Glutamatergic neuron (in vitro differentiated cells): ENCODE data around the gene GSTP1. TPM values are rescaled to one million over a fixed set of nuclear protein-coding genes. Genes with fewer than 3 reads are reported as not detected.

Experiments used
- DNase-seq: peaks from one replicate; pipeline ENCODE4 v3.0.0; 2022
- H3K27ac Mint-ChIP-seq: one replicate; pipeline ENCODE4 v1.8.0; 2020; ENCODE audit warnings: mild to moderate bottlenecking, mixed read lengths, inconsistent platforms; ENCODE audit not compliant: unreplicated experiment
- H3K27me3 Mint-ChIP-seq: one replicate; pipeline ENCODE4 v1.8.0; 2020; ENCODE audit warnings: mild to moderate bottlenecking, moderate library complexity, mixed read lengths, inconsistent platforms; ENCODE audit not compliant: unreplicated experiment
- H3K36me3 Mint-ChIP-seq: one replicate; pipeline ENCODE4 v1.8.0; 2020; ENCODE audit warnings: mild to moderate bottlenecking, mixed read lengths, inconsistent platforms; ENCODE audit not compliant: unreplicated experiment
- H3K4me1 Mint-ChIP-seq: one replicate; pipeline ENCODE4 v1.8.0; 2020; ENCODE audit warnings: mild to moderate bottlenecking, low read depth, mixed read lengths, inconsistent platforms; ENCODE audit not compliant: unreplicated experiment
- H3K4me3 Mint-ChIP-seq: one replicate; pipeline ENCODE4 v1.8.0; 2020; ENCODE audit warnings: mild to moderate bottlenecking, mixed read lengths, inconsistent platforms; ENCODE audit not compliant: unreplicated experiment
- H3K9me3 Mint-ChIP-seq: one replicate; pipeline ENCODE4 v1.8.0; 2020; ENCODE audit warnings: mild to moderate bottlenecking, moderate library complexity, mixed read lengths, inconsistent platforms; ENCODE audit not compliant: unreplicated experiment
- total RNA-seq: library from RNA; stranded (reverse); fragmentation: NEBNext Ultra II Directional; extraction: Animal tissue kit (Norgen Biotek cat#: 25700); gene quantifications from one replicate; pipeline ENCODE4 v1.2.1, GENCODE V29; 2021; ENCODE audit not compliant: unreplicated experiment
- TF ChIP-seq, protein P1 (sequence below): fragments of 200-600 bp; sonication (generic); IDR thresholded peaks from one replicate; pipeline ENCODE4 v1.5.0; 2021; ENCODE audit not compliant: partially characterized antibody, unreplicated experiment

GSTP1 gene
- total RNA-seq, 1 donor from 2014 or later: 712 TPM

DNA sequence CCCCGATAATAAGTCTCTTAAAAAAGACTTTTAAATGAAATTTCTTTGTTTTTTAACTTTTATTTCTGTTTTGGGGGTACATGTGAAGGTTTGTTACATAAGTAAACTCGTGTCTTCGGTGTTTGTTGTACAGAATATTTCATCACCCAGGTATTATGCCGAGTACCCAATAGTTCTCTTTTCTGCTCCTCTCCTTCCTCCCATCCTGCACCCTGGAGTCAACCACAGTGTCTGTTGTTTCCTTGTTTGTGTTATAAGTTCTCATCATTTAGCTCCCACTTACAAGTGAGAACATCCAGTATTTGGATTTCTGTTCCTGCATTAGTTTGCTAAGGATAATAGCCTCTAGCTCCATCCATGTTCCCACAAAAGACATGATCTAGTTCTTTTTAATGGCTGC lies 1.6 kb upstream of the GSTP1 start:
- Mint-ChIP-seq H3K4me3 (peak overlapping the region; percentile 77), H3K9me3 (peaks cover 10% of the 10 kb centered on the region), H3K27me3 (peaks cover 10% of the 10 kb centered on the region), H3K4me1 (peaks cover 19% of the 10 kb centered on the region), H3K36me3 (no peaks in the 10 kb centered on the region), H3K27ac (no peak overlapping the region)
- DNase-seq: no peak
- TF ChIP-seq, protein P1, sequence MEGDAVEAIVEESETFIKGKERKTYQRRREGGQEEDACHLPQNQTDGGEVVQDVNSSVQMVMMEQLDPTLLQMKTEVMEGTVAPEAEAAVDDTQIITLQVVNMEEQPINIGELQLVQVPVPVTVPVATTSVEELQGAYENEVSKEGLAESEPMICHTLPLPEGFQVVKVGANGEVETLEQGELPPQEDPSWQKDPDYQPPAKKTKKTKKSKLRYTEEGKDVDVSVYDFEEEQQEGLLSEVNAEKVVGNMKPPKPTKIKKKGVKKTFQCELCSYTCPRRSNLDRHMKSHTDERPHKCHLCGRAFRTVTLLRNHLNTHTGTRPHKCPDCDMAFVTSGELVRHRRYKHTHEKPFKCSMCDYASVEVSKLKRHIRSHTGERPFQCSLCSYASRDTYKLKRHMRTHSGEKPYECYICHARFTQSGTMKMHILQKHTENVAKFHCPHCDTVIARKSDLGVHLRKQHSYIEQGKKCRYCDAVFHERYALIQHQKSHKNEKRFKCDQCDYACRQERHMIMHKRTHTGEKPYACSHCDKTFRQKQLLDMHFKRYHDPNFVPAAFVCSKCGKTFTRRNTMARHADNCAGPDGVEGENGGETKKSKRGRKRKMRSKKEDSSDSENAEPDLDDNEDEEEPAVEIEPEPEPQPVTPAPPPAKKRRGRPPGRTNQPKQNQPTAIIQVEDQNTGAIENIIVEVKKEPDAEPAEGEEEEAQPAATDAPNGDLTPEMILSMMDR: no peak

DNA sequence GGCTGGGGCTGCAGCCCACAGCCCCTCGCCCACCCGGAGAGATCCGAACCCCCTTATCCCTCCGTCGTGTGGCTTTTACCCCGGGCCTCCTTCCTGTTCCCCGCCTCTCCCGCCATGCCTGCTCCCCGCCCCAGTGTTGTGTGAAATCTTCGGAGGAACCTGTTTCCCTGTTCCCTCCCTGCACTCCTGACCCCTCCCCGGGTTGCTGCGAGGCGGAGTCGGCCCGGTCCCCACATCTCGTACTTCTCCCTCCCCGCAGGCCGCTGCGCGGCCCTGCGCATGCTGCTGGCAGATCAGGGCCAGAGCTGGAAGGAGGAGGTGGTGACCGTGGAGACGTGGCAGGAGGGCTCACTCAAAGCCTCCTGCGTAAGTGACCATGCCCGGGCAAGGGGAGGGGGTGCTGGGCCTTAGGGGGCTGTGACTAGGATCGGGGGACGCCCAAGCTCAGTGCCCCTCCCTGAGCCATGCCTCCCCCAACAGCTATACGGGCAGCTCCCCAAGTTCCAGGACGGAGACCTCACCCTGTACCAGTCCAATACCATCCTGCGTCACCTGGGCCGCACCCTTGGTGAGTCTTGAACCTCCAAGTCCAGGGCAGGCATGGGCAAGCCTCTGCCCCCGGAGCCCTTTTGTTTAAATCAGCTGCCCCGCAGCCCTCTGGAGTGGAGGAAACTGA lies 731 bp downstream of the GSTP1 start:
- TF ChIP-seq, protein P1: no peak
- Mint-ChIP-seq H3K36me3 (no peaks in the 10 kb centered on the region), H3K4me1 (peaks cover 19% of the 10 kb centered on the region), H3K27ac (peak overlapping the region; percentile 72), H3K9me3 (peaks cover 10% of the 10 kb centered on the region), H3K4me3 (peak overlapping the region; percentile 88), H3K27me3 (peaks cover 10% of the 10 kb centered on the region)
- DNase-seq: peak; percentile 67

DNA sequence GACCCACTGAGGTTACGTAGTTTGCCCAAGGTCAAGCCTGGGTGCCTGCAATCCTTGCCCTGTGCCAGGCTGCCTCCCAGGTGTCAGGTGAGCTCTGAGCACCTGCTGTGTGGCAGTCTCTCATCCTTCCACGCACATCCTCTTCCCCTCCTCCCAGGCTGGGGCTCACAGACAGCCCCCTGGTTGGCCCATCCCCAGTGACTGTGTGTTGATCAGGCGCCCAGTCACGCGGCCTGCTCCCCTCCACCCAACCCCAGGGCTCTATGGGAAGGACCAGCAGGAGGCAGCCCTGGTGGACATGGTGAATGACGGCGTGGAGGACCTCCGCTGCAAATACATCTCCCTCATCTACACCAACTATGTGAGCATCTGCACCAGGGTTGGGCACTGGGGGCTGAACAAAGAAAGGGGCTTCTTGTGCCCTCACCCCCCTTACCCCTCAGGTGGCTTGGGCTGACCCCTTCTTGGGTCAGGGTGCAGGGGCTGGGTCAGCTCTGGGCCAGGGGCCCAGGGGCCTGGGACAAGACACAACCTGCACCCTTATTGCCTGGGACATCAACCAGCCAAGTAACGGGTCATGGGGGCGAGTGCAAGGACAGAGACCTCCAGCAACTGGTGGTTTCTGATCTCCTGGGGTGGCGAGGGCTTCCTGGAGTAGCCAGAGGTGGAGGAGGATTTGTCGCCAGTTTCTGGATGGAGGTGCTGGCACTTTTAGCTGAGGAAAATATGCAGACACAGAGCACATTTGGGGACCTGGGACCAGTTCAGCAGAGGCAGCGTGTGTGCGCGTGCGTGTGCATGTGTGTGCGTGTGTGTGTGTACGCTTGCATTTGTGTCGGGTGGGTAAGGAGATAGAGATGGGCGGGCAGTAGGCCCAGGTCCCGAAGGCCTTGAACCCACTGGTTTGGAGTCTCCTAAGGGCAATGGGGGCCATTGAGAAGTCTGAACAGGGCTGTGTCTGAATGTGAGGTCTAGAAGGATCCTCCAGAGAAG lies 1.6 kb downstream of the GSTP1 start:
- Mint-ChIP-seq H3K27ac (peak overlapping the region; percentile 72), H3K27me3 (peaks cover 10% of the 10 kb centered on the region), H3K4me1 (peaks cover 19% of the 10 kb centered on the region), H3K36me3 (no peaks in the 10 kb centered on the region), H3K4me3 (peak overlapping the region; percentile 88), H3K9me3 (peaks cover 10% of the 10 kb centered on the region)
- TF ChIP-seq, protein P1: no peak
- no peak for DNase-seq

DNA sequence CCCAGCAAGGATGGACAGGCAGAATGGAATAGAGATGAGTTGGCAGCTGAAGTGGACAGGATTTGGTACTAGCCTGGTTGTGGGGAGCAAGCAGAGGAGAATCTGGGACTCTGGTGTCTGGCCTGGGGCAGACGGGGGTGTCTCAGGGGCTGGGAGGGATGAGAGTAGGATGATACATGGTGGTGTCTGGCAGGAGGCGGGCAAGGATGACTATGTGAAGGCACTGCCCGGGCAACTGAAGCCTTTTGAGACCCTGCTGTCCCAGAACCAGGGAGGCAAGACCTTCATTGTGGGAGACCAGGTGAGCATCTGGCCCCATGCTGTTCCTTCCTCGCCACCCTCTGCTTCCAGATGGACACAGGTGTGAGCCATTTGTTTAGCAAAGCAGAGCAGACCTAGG lies 2.3 kb downstream of the GSTP1 start:
- Mint-ChIP-seq H3K36me3 (no peaks in the 10 kb centered on the region), H3K27me3 (peaks cover 10% of the 10 kb centered on the region), H3K4me3 (peak overlapping the region; percentile 88), H3K27ac (peak overlapping the region; percentile 72), H3K4me1 (peaks cover 19% of the 10 kb centered on the region), H3K9me3 (peaks cover 10% of the 10 kb centered on the region)
- TF ChIP-seq, protein P1: no peak
- DNase-seq: no peak
